PFSK-1 (cell line): Measurements from ENCODE around the gene BBS12.

ENCODE experiments used
- FOXP2 ChIP-seq: optimal IDR thresholded peaks from 2 replicates; pipeline ENCODE3; 2011; ENCODE audit warnings: borderline replicate concordance, control low read depth, inconsistent platforms; ENCODE audit not compliant: insufficient read depth; ENCODE audit errors: extremely low read length, extremely low read depth
- POLR2AphosphoS5 ChIP-seq: IDR thresholded peaks from 2 replicates; pipeline ENCODE4 v1.6.1; 2012; ENCODE audit warnings: low read depth, mild to moderate bottlenecking, control low read depth, low read length, moderate library complexity
- SIN3A ChIP-seq: IDR thresholded peaks from 2 replicates; pipeline ENCODE4 v1.6.1; 2012; ENCODE audit warnings: mild to moderate bottlenecking, low read length, moderate library complexity, borderline replicate concordance; ENCODE audit not compliant: insufficient read depth
- TAF1 ChIP-seq: IDR thresholded peaks from 2 replicates; pipeline ENCODE4 v1.6.1; 2012; ENCODE audit warnings: low read length, control low read depth, borderline replicate concordance; ENCODE audit not compliant: insufficient read depth
- TF ChIP-seq, protein P1 (sequence below), 2 experiments: IDR thresholded peaks; 2 replicates each; pipeline versions ENCODE4 v1.6.1 to v1.8.0; 2011 to 2012; ENCODE audit warnings: low read depth in 2 of 2, low read length in 2 of 2, control low read depth in 1 of 2, inconsistent platforms in 1 of 2, mild to moderate bottlenecking in 1 of 2, moderate library complexity in 1 of 2; ENCODE audit not compliant: insufficient read depth in 1 of 2

The BBS12 gene

DNA sequence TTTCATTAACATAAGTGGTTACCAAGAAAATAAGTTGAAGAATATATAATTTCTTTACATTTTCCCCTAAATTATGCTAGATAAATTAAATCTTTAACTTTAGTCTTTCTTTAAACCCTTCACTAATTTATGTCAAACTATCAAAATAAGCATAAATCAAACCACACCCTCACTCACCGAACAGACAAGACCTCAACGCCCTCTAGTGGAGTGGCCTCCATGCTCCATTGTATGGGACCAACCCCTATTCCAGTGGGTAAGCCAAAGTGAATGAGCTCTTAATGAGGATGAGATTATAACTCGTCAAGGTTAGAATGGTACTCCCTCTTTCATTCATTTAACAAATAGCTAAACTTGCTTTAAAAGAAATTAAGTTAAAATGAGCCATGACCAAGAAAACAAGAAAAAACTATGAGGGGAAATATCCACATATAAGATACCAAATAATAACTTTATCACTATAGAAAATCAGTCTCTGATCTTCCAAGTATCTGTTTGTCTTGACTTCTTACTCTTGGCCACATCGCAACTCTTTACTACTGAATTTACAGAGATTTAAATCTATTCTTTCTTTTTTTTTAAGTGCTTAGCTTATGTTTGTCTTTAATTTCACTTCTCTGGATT is 15.6 kb upstream of the BBS12 start:
- TF ChIP-seq FOXP2: no peak
- TF ChIP-seq SIN3A: no peak
- TF ChIP-seq, protein P1, sequence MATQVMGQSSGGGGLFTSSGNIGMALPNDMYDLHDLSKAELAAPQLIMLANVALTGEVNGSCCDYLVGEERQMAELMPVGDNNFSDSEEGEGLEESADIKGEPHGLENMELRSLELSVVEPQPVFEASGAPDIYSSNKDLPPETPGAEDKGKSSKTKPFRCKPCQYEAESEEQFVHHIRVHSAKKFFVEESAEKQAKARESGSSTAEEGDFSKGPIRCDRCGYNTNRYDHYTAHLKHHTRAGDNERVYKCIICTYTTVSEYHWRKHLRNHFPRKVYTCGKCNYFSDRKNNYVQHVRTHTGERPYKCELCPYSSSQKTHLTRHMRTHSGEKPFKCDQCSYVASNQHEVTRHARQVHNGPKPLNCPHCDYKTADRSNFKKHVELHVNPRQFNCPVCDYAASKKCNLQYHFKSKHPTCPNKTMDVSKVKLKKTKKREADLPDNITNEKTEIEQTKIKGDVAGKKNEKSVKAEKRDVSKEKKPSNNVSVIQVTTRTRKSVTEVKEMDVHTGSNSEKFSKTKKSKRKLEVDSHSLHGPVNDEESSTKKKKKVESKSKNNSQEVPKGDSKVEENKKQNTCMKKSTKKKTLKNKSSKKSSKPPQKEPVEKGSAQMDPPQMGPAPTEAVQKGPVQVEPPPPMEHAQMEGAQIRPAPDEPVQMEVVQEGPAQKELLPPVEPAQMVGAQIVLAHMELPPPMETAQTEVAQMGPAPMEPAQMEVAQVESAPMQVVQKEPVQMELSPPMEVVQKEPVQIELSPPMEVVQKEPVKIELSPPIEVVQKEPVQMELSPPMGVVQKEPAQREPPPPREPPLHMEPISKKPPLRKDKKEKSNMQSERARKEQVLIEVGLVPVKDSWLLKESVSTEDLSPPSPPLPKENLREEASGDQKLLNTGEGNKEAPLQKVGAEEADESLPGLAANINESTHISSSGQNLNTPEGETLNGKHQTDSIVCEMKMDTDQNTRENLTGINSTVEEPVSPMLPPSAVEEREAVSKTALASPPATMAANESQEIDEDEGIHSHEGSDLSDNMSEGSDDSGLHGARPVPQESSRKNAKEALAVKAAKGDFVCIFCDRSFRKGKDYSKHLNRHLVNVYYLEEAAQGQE (IDR thresholded peaks at IDR 0.05; ENCODE audit: insufficient read depth in 1 of 2, low read depth in 2 of 2, low read length in 2 of 2): no peak

GRCh38 chr4:122718281-122718680 is 14.2 kb upstream of the BBS12 start:
- TF ChIP-seq, protein P1 (IDR thresholded peaks at IDR 0.05; ENCODE audit: insufficient read depth in 1 of 2, low read depth in 2 of 2, low read length in 2 of 2): no peak
- no peak for TF ChIP-seq FOXP2
- no peak for TF ChIP-seq SIN3A
- TF ChIP-seq POLR2AphosphoS5: no peak
- TF ChIP-seq TAF1: no peak

GRCh38 chr4:122722256-122722655 is 10.2 kb upstream of the BBS12 start:
- TF ChIP-seq FOXP2: no peak
- TF ChIP-seq TAF1: no peak
- no peak for TF ChIP-seq POLR2AphosphoS5

DNA sequence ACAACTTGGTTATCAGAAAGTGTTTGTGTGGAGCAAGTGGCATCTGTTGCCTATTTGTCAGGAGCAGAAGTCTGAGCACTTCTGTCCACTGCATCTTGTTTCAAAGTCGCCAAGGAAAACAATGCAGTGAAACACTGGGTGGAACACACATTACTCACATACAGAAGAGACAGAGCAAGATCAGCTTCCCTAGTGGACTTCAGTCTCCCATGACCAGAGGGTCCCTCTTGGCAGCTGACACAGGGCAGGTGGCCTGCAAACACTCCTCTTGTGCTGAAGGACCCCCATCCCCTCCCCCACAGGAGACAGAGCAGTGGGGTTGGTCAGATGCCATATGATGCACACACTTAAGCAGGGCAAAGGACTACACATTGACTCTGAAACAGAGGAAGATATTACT is 3.6 kb upstream of the BBS12 start:
- TF ChIP-seq POLR2AphosphoS5 (no peak), TAF1 (no peak), SIN3A (no peak), FOXP2 (no peak)
- TF ChIP-seq, protein P1 (IDR thresholded peaks at IDR 0.05; ENCODE audit: insufficient read depth in 1 of 2, low read depth in 2 of 2, low read length in 2 of 2): no peak

DNA sequence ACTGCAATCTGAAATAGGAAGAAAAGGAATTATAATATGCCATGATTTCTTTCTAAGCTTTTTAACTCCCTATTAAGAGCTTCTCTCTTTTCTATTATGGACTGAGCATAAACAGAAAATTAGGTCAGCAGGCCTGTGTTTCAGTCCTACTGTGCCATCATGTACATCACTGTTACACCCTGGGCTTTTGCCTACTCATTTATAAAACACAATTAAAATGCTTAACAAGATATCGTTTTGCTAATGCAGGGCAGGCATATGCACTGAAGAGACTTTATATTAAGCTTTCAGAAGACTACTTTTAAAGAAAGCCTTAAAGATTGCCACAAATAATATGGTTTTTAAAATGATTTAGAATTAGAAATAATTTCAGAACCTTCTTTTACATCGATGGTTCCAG is 828 bp upstream of the BBS12 start:
- no peak for TF ChIP-seq POLR2AphosphoS5
- TF ChIP-seq FOXP2: no peak
- no peak for TF ChIP-seq SIN3A
- TF ChIP-seq TAF1: no peak
- TF ChIP-seq, protein P1 (IDR thresholded peaks at IDR 0.05; ENCODE audit: insufficient read depth in 1 of 2, low read depth in 2 of 2, low read length in 2 of 2): no peak
